Measurements from ENCODE around the gene TEX11. TPM values are rescaled to one million over a fixed set of nuclear protein-coding genes. Genes with fewer than 3 reads are reported as not detected.

TEX11 gene
- total RNA-seq, 1 donor from 2014 or later, result not detected

DNA sequence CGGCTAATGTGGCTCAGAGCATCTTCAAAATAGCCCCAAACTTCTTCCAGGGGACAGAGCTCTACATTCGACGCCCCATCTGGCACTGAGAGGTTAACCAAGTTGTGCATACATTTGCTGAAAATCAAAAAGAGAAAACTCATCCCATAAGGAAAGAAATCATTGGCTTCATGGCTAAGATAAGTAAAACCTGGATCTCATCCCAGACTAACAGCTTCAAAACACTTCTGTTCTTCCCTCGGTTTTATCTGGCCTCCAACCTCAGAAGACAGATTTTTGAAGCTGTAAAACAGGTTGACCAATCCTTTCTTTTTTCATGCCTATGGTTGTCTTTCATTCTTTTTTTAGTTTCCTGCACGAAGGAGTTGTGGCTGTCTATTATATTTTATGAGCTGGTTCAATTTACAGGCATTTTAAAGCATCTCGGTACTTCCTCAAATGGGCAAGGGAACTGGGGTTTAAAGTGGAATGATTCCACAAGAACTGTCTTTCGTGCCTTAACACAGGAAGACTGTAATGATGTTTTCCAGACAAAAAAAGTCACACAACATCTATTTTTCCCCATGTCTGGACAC, 356.3 kb downstream of the TEX11 start:
- Histone ChIP-seq H3K27me3 (ENCODE audit: control insufficient read depth, insufficient read depth, low read length) (no peaks in the 10 kb centered on the region), H3K4me3 (ENCODE audit: low read depth, low read length) (no peak overlapping the region), H3K36me3 (ENCODE audit: control insufficient read depth, insufficient read depth, low read length) (no peaks in the 10 kb centered on the region)
- no peak for DNase-seq (ENCODE audit: low read depth)
- TF ChIP-seq, protein P1, sequence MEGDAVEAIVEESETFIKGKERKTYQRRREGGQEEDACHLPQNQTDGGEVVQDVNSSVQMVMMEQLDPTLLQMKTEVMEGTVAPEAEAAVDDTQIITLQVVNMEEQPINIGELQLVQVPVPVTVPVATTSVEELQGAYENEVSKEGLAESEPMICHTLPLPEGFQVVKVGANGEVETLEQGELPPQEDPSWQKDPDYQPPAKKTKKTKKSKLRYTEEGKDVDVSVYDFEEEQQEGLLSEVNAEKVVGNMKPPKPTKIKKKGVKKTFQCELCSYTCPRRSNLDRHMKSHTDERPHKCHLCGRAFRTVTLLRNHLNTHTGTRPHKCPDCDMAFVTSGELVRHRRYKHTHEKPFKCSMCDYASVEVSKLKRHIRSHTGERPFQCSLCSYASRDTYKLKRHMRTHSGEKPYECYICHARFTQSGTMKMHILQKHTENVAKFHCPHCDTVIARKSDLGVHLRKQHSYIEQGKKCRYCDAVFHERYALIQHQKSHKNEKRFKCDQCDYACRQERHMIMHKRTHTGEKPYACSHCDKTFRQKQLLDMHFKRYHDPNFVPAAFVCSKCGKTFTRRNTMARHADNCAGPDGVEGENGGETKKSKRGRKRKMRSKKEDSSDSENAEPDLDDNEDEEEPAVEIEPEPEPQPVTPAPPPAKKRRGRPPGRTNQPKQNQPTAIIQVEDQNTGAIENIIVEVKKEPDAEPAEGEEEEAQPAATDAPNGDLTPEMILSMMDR (IDR thresholded peaks at IDR 0.05; ENCODE audit: insufficient read depth, low read length, poor library complexity, severe bottlenecking), result no peak

DNA sequence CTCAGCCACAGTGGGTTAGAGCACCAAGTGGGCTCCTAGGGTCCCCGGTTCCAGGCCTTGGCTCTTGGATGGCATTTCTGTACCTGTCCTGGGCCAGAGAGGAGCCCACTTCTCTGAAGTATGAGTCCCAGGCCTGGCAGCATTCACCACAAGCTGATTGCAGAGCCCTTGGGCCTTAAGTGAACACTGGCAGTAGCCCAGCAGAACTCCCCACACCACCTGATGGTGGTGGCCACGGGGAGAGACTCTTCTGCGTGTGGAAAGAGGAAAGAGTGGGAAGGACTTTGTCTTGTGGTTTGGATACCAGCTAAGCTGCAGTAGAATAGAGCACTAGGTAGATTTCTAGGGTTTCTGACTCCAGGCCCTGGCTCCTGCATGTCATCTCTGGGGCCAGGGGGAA, 359.1 kb downstream of the TEX11 start:
- DNase-seq (ENCODE audit: low read depth), result no peak
- Histone ChIP-seq H3K36me3 (ENCODE audit: control insufficient read depth, insufficient read depth, low read length) (no peaks in the 10 kb centered on the region), H3K27me3 (ENCODE audit: control insufficient read depth, insufficient read depth, low read length) (no peaks in the 10 kb centered on the region), H3K4me3 (ENCODE audit: low read depth, low read length) (no peak overlapping the region)
- TF ChIP-seq, protein P1 (IDR thresholded peaks at IDR 0.05; ENCODE audit: insufficient read depth, low read length, poor library complexity, severe bottlenecking), result no peak

DNA sequence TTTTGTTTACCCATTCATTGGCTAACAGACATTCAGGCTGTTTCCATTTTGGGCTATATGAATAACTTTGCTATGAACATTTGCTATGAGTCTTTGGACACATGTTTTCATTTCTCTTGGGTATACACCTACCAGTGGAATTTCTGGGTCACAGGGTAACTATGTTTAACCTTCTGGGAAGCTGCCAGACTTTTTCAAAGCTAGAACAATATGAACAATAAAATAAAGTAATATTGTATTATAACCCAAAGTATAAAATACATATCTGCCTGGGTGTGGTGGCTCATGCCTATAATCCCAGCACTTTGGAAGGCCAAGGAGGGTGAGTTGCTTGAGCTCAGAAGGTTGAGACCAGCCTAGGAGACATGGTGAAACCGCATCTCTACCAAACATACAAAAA, 373.3 kb downstream of the TEX11 start:
- DNase-seq (ENCODE audit: low read depth), result no peak
- no peaks in the 10 kb centered on the region for H3K36me3 ChIP-seq (ENCODE audit: control insufficient read depth, insufficient read depth, low read length)
- H3K27me3 ChIP-seq (ENCODE audit: control insufficient read depth, insufficient read depth, low read length), result no peaks in the 10 kb centered on the region
- TF ChIP-seq, protein P1 (IDR thresholded peaks at IDR 0.05; ENCODE audit: insufficient read depth, low read length, poor library complexity, severe bottlenecking), result no peak
- H3K4me3 ChIP-seq (ENCODE audit: low read depth, low read length), result no peak overlapping the region

DNA sequence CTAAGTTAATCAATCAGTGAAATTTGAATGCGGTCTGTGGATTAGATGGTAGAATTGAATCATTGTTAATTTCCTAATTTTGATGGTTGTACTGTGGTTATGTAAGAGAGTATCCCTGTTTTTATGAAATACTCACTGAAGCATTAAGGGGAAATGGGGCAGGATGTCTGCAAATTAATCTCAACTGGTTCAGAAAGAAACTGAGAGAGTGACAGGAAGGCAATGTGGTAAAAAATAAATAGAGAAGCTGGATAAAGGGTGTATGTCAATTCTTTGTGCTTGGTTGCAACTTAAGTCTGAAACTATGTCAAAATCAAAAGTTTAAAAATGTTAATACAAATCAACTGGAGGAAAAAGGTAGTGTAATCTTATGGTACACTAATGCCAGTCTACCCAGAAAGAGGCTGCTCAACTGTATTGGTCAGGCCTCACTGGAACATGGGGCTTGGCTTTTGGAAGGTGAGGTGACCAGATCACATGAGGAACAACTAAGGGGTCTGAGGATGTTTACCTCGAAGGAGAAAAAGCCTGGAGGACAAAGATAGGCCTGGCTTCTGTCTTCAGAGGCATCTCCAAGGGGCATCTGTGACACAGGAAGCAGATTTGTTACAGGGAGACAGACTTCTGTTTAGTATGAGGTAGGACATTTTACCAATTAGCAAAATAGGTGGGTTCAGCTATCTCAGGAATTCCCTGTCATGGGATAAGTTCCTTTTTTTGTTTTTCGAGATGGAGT, 380.7 kb downstream of the TEX11 start:
- Histone ChIP-seq H3K27me3 (ENCODE audit: control insufficient read depth, insufficient read depth, low read length) (no peaks in the 10 kb centered on the region), H3K36me3 (ENCODE audit: control insufficient read depth, insufficient read depth, low read length) (no peaks in the 10 kb centered on the region), H3K4me3 (ENCODE audit: low read depth, low read length) (no peak overlapping the region)
- DNase-seq (ENCODE audit: low read depth), result no peak
- TF ChIP-seq, protein P1 (IDR thresholded peaks at IDR 0.05; ENCODE audit: insufficient read depth, low read length, poor library complexity, severe bottlenecking), result no peak

DNA sequence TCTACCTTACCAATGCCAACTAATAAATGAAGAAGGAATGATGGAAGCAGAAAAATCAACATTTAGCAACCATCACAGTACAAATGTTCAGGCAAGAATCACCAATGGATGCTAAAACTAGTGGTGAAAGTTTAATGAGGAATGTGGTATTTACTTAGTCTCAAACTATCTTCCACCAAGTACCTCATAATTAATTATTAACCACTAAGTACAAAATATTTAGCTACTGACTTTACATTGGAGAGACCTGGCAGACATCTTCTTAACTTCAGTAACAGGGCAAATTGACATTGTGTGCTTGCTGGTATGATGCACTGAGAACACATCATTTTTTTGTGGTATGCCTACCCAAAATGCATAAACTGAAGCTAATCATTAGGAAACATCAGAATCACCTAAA, 381.5 kb downstream of the TEX11 start:
- TF ChIP-seq, protein P1 (IDR thresholded peaks at IDR 0.05; ENCODE audit: insufficient read depth, low read length, poor library complexity, severe bottlenecking), result no peak
- DNase-seq (ENCODE audit: low read depth), result no peak

More for the DNA sequence above, 381.5 kb downstream of the TEX11 start:
- Histone ChIP-seq H3K27me3 (ENCODE audit: control insufficient read depth, insufficient read depth, low read length) (no peaks in the 10 kb centered on the region), H3K4me3 (ENCODE audit: low read depth, low read length) (no peak overlapping the region), H3K36me3 (ENCODE audit: control insufficient read depth, insufficient read depth, low read length) (no peaks in the 10 kb centered on the region)
